GM12891 (cell line): ENCODE measurements around the gene IPPK.

Source experiments
- DNase-seq: peaks from one replicate; pipeline ENCODE4 v3.0.0; 2011; ENCODE audit warnings: low spot score; ENCODE audit not compliant: insufficient read length
- FAIRE-seq: peaks from 2 replicates; lab custom pipeline; 2011; peaks lifted over from hg19 to GRCh38; lab: Jason Lieb, UNC
- PAX5 ChIP-seq: IDR thresholded peaks from 2 replicates; pipeline ENCODE4 v1.6.1; 2011; ENCODE audit warnings: low read length, moderate library complexity, mild to moderate bottlenecking; ENCODE audit not compliant: insufficient read depth, severe bottlenecking
- POLR2A ChIP-seq: IDR thresholded peaks from 2 replicates; pipeline ENCODE4 v1.6.1; 2011; ENCODE audit warnings: low read depth, low read length, control low read depth
- POLR2AphosphoS5 ChIP-seq: IDR thresholded peaks from 2 replicates; pipeline ENCODE4 v1.6.1; 2011; ENCODE audit warnings: low read depth, low read length, control low read depth
- POU2F2 ChIP-seq: IDR thresholded peaks from 2 replicates; pipeline ENCODE4 v1.6.1; 2011; ENCODE audit warnings: low read depth, mild to moderate bottlenecking, control low read depth, low read length, moderate library complexity
- SPI1 ChIP-seq: IDR thresholded peaks from 2 replicates; pipeline ENCODE4 v1.6.1; 2011; ENCODE audit warnings: low read depth, low read length, control low read depth
- TAF1 ChIP-seq: IDR thresholded peaks from 2 replicates; pipeline ENCODE4 v1.6.1; 2011; ENCODE audit warnings: low read depth, low read length, control low read depth

Gene IPPK

DNA sequence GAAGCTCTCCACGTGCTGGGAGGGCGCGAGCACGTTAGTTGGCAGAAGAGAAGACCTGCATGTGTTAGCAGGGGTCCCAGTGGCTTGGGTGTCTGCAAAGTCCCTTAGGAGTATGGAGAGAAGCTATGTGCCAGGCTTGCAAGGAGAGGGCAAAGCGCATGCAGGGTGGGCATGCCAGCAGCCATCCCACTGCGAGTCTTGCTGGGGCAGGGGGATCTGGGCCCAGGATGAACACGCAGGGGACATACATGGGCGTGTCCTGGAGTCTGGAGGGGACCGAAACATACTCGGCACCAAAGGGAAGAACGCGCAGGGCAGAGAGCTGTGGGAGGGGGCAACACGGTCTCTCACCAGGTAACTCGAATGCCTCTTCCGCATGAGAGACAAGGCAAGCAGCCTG lies 43.6 kb upstream of the IPPK start:
- no peak for FAIRE-seq

DNA sequence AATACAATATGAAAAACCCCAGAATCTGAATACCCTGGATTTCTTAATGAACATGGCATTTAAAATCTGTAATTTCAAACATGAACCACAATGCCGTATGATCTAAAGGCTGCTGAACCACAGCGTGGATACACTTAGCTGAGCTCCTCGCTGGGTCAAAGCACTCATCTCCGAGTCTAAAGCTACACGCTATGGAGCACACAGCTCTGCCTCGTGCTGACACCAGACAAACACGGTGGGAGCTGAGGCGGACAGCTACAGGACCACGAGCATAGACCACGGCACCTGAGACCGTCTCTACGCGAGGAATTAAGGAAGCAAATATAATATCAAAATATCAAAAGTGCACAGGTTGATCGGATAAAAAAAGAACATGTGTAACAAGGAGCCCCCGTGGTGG lies 42.8 kb upstream of the IPPK start:
- TF ChIP-seq POU2F2 = no peak
- TF ChIP-seq POLR2A = no peak
- TF ChIP-seq TAF1 = no peak
- TF ChIP-seq POLR2AphosphoS5 = no peak
- no peak for TF ChIP-seq SPI1
- no peak for TF ChIP-seq PAX5
- FAIRE-seq (no peak), DNase-seq (no peak)

More for the DNA sequence above, 43.6 kb upstream of the IPPK start:
- no peak for TF ChIP-seq TAF1
- no peak for TF ChIP-seq POU2F2
- no peak for TF ChIP-seq PAX5
- TF ChIP-seq POLR2AphosphoS5 = no peak
- no peak for TF ChIP-seq POLR2A
- TF ChIP-seq SPI1 = no peak
- no peak for DNase-seq

- no peak for DNase-seq
- TF ChIP-seq POU2F2 = 0 out of 2 replicates have a peak, but pooled peaks have one; percentile 10
- no peak for TF ChIP-seq POLR2AphosphoS5
- no peak for TF ChIP-seq POLR2A
- peak; percentile 31 for FAIRE-seq
Measured at GRCh38 chr9:92711844-92712243, 41.9 kb upstream of the IPPK start.

GRCh38 chr9:92711146-92711545 lies 41.2 kb upstream of the IPPK start:
- TF ChIP-seq POLR2AphosphoS5 = no peak
- TF ChIP-seq POLR2A = no peak
- TF ChIP-seq TAF1 = no peak
- TF ChIP-seq POU2F2 = no peak
- FAIRE-seq (no peak), DNase-seq (no peak)

GRCh38 chr9:92710368-92710767 lies 40.4 kb upstream of the IPPK start:
- FAIRE-seq (no peak), DNase-seq (no peak)
- no peak for TF ChIP-seq POLR2A
- TF ChIP-seq SPI1 = no peak
- no peak for TF ChIP-seq TAF1
- no peak for TF ChIP-seq PAX5
- TF ChIP-seq POLR2AphosphoS5 = no peak
- no peak for TF ChIP-seq POU2F2

DNA sequence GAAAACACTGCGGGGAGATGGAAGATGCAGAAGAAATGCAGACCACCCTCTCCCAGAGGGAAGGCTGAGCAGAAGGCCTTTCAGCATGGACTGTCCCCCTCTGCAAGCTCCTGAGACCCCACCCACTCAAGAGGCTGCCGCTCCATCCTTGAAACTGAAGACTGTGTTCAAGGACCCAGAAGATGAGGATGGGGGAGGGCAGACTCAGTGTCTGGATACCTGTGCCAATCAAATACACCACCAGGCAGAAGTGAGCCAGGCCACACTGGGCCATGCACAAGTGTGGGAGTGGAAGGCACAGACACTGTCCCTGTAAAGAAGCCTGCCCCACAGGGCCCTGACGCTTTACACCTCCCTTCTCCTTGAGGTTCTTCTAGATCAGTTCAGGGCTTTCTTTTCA lies 40.0 kb upstream of the IPPK start:
- TF ChIP-seq SPI1 (no peak), POU2F2 (no peak), TAF1 (no peak), POLR2A (no peak), POLR2AphosphoS5 (no peak), PAX5 (no peak)
- DNase-seq (no peak), FAIRE-seq (no peak)

GRCh38 chr9:92709240-92709639 lies 39.3 kb upstream of the IPPK start:
- FAIRE-seq (peak; percentile 60), DNase-seq (no peak)
- TF ChIP-seq POLR2AphosphoS5 (no peak), SPI1 (no peak), TAF1 (no peak), POU2F2 (no peak), PAX5 (no peak), POLR2A (no peak)

GRCh38 chr9:92707530-92707929 lies 37.6 kb upstream of the IPPK start:
- no peak for TF ChIP-seq PAX5
- DNase-seq (no peak), FAIRE-seq (no peak)

DNA sequence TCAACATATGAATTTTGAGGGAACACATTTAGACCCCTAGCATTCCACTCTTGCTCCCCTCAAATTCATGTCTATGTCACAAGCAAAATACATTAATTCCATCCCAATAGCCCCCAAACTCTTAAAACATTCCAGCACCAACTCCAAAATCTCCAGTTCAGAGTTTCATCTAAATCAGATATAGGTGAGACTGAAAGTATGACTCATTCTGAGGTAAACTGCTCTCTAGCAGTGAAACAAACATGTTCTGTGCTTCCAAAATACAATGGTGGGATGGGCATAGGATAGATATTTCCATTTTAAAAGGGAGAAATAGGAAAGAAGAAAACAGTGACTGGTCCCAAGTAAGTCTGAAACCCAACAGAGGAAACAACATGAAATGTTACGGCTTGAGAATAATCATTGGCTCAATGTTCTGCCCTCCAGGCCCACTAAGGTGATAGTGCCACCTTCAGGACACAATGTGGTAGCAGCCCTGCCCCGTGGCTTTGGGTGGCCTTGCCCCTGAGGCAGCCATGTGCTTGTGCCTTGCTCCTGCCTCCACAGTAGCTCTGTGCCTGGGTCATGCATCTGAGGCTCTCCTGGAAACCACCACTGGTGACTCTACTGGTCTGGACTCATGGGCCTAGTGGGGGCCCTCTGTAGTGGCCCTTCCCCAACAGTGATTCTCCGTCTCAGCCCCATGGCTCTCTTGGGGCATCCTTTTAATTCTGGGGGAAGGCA lies 36.4 kb upstream of the IPPK start:
- TF ChIP-seq POU2F2 (no peak), TAF1 (no peak), POLR2AphosphoS5 (no peak), POLR2A (no peak), PAX5 (no peak), SPI1 (no peak)
- DNase-seq (no peak), FAIRE-seq (peak; percentile 82)

GRCh38 chr9:92704528-92704927 lies 34.6 kb upstream of the IPPK start:
- no peak for FAIRE-seq
- TF ChIP-seq SPI1 = no peak
- no peak for TF ChIP-seq POLR2AphosphoS5
- TF ChIP-seq PAX5 = no peak
- no peak for TF ChIP-seq TAF1
- TF ChIP-seq POU2F2 = no peak
- TF ChIP-seq POLR2A = no peak
- no peak for DNase-seq
